Left cardiac atrium (tissue), 4 donors: ENCODE data around the gene BNIP2. TPM values are rescaled to one million over a fixed set of nuclear protein-coding genes. Genes with fewer than 3 reads are reported as not detected.
"Not testable (repeated sequence)": the region's sequence is repeated elsewhere in the genome, so short reads cannot be mapped to it uniquely, and the experiment has no call there.

ENCODE experiments used
- ATAC-seq, 2 donors: fragments of 200-7000 bp; cut with Tn5 transposase; one replicate each; pipeline ENCODE4 v1.9.1; 2020; ENCODE audit warnings: mild to moderate bottlenecking in 2 of 2, moderate library complexity in 2 of 2
- DNase-seq: peaks from one replicate; pipeline ENCODE4 v3.0.0-alpha.2; 2020
- intact Hi-C, 2 donors: fragments of 100-400 bp; cut with DNase I; formaldehyde crosslinking; loops; one replicate each; pipeline versions ENCODE4 v1.14.1 to v1.15.1; 2022 to 2023
- long read RNA-seq: library from polyadenylated mRNA; unstranded; transcript quantifications from one replicate; pipeline ENCODE4 v2.0.0, GENCODE V29; 2021
- total RNA-seq, 2 donors: library from RNA; stranded (reverse); fragmentation: NEBNext Ultra II Directional; extraction: Animal tissue kit (Norgen Biotek cat#: 25700); gene quantifications; one replicate each; pipeline ENCODE4 v1.2.1, GENCODE V29; 2021
- donor health status: DM: no; HTN: yes; CAD: no.
- donor health status: DM: no; HTN: yes; CAD: no; lungs with severe emphysema.
- donor health status: DM: yes; HTN: yes; CAD: no.
- donor health status: Dilated cardiomyopathy.

Gene BNIP2, protein sequence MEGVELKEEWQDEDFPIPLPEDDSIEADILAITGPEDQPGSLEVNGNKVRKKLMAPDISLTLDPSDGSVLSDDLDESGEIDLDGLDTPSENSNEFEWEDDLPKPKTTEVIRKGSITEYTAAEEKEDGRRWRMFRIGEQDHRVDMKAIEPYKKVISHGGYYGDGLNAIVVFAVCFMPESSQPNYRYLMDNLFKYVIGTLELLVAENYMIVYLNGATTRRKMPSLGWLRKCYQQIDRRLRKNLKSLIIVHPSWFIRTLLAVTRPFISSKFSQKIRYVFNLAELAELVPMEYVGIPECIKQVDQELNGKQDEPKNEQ
- 10 to 100 TPM; 70.1 to 86.5 TPM for total RNA-seq
- long read RNA-seq, full-length matches to known transcripts = 12 of 90 reads
- long read RNA-seq, partial matches to known transcripts = 15 of 90 reads
- long read RNA-seq, other reads (novel, unspliced or antisense) = 63 of 90 reads

DNA sequence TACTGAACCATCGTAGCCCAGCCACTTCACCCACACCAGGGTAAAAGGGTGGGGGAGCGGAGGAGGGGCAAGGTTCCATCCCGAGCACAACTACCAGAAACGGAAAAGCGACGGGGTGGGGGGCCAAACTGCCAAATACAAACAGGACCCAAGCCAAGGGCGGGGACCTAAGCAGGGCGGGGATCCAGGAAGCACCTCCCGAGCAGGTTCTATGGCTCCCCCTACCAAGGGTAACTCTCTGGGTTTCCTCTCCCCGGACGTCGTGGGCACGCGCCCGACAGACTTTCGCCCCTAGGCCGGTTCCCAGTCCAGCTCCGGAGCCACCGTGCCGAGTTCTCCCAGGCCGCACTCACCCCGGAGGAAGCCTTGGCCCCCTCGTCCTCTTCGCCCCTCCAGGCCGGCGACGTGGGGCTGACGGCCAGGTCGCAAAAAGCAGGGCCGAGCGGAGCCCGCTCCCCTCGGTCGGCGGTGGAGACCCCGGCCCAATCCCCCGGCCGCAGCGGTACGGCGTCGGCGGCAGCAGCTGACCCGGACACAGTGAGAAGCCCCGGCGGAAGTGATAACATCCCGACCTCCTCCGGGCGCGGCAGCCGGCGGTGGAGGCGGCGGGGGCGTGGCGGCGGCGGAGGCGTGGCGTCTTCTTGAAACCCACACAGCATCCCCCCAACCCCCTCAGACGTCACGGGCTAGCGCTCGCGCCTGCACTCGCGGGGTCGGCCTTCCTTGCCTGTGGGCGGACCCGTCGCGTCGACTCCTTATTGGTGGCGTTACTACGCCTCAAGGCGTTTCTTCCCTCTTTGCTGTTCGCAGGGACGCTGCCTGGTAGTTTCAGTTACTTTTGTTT is at the start of gene BNIP2:
BNIP2 (minus strand) TSS at position 539 of the 844 bp plus-strand sequence. CDS start 6,863 bp downstream, outside the sequence.
- ATAC-seq = peak; percentile 98

DNA sequence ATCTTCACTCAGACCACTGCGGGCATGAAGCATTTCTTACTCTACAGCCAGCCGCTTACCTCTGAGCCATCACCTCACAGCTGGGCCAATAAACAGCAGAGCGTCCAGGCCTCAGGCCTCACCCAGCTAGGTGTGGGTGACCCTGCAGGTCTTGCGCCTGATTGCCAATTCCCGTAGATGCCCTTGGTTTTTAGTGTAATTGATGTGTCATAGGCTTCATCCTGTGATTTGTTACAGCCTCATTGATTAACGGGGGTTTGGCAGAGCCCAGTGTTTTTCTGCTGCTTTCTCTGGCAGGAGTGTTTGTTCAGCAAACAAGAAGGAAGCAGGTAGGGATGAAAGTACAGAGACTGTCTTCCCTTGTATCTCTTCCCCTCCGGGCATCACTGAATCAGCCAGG is 49.6 kb upstream of the BNIP2 start:
- DNase-seq (no peak), ATAC-seq (no peak)
- intact Hi-C loops = no loop called here

More for the DNA sequence above, at the start of gene BNIP2:
- DNase-seq = peak; percentile 100
- intact Hi-C loops = no loop called here

DNA sequence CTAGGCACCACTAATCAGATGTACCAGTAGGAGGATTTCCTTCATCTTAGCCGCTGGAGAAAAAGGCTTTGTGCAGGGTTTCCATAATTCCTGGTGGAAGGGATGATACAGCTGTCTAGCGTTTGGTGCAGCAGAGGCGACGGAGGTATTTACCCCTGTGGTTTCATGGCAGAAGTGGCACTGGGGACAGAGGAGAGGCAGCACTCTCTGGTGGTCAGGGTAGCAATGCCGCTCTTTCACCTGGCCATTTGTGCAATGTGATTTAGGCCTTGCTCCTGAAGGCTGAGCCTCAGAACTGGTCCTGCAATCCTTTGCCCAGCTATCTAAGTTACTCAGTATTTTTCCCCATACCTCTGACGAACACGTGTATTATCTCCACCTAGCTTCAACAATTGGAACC is 47.1 kb upstream of the BNIP2 start:
- DNase-seq = no peak
- no peak for ATAC-seq
- intact Hi-C loops = no loop called here

DNA sequence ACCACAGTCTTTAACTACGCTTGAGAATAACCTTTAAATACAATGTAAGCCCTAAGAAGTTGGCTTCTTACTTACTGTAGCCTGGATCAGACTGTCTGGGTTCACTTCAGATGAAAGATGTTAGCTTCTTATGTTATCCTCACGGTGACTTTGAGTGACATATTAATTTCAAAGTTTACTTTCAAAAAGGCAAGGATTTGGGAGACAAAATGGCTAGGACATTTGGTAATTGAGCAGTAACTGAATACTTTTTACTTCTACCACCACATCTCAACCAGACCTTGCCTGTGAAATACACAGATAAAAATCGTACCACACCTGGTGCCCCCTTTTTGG is 36.0 kb upstream of the BNIP2 start:
- ATAC-seq (no peak), DNase-seq (no peak)
- intact Hi-C loops = loop anchor here (5.0 to 10.0 kb wide), 3 partner anchors 460 to 602 kb away; no protein-coding TSS in a partner anchor

DNA sequence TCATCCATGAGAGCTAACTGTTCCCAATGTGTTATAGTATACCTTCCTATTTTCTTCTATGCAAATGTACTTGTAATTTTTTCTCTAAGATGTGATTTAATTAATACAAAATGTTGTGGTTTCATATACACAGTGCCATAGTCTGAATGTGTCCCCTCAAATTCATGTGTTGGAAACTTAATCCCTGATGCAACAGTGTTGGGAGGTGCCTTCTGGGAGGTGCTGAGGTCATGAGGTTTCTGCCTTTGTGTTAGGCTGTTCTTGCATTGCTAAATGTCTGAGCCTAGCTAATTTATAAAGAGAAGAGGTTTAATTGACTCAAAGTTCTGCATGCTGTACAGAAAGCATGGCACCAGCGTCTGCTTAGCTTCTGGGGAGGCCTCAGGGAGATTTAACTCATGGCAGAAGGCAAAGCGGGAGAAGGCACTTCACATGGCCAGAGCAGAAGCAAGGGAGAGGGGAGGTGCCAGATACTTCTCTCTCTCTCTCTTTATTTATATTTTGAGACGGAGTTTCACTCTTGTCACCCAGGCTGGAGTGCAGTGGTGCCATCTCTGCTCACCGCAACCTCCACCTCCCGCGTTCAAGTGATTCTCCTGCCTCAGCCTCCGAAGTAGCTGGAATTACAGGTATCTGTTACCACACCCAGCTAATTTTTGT is 34.7 kb upstream of the BNIP2 start:
- intact Hi-C loops = loop anchor here (10.0 kb wide), 2 partner anchors 461 to 601 kb away; no protein-coding TSS in a partner anchor
- no peak for DNase-seq
- no peak for ATAC-seq

DNA sequence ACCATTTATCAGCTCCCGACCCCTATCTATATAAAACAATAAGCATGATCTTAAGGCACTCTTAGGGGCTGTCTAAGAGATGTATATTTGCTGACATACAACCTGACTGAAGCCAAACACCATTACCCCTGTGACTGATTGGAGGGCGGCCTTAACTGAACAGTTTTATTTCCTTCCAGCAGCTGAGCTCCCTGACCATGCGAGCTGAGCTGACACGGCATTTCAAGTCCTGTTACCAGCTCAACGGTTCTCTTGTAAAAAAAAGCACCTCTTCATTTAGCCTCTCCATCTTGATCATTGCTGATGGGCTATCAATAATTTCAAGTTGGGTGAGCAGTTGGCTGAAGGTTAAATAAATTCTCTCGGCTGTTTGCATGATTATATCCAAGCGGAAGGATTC is 33.4 kb upstream of the BNIP2 start:
- intact Hi-C loops = loop anchor here (10.0 kb wide), 2 partner anchors 462 to 602 kb away; no protein-coding TSS in a partner anchor
- ATAC-seq (no peak), DNase-seq (no peak)

DNA sequence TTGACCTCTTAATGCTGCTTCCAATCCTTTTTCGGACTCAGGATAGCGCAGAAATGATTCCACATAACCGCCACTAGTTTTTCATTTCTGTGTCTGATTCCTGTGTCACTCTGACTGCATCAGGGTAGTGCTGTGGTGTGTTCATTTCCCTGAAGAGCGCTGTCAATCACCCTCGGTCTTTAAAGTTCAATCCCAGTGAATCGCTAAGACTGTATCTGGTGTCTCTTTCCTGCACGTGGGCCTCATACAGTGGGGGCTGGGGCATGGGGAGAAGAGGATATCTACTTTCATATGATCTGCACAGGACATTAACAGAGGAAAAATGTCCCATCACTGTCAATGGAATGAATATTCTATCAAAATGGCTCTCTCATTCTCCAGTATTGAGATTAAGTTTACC is 32.9 kb upstream of the BNIP2 start:
- DNase-seq (no peak), ATAC-seq (no peak)
- intact Hi-C loops = loop anchor here (10.0 kb wide), 2 partner anchors 463 to 603 kb away; no protein-coding TSS in a partner anchor

DNA sequence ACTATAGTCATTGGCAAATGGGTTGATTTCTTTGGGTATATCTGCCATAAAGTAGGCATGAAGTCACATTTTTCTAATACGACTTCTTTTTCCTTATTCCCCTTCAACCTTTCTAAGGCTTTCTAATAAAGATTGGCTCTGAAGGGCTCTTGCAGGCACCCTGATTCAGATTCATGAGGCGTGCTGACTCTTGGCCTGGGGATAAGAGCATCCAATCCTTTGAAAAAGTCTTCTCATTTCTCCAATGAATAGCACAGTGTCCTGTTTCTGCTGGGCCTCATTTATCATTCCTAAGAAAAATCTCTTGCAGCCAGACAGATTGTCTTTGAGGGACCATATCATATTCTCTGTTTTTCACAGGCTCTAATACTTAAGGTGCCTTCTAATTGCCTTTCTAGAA is 32.3 kb upstream of the BNIP2 start:
- intact Hi-C loops = loop anchor here (10.0 kb wide), 2 partner anchors 463 to 603 kb away; no protein-coding TSS in a partner anchor
- no peak for ATAC-seq
- no peak for DNase-seq

DNA sequence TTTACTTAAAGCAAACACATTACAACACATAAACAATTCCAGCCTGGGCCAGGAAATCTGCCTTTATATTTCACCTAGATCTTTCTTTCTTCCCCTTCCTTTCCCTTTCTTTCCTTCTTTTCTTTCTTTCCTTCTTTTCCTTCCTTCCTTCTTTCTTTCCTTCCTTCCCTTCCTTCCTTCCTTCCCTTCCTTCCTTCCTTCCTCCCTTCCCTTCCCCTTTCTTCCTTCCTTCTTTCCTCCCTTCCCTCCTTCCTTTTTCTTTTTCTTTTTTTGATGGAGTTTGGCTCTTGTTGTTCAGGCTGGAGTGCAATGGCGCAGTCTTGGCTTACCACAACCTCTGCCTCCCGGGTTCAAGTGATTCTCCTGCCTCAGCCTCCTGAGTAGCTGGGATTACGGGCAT is 24.1 kb upstream of the BNIP2 start:
- intact Hi-C loops = no loop called here
- DNase-seq = no peak
- ATAC-seq = no peak

DNA sequence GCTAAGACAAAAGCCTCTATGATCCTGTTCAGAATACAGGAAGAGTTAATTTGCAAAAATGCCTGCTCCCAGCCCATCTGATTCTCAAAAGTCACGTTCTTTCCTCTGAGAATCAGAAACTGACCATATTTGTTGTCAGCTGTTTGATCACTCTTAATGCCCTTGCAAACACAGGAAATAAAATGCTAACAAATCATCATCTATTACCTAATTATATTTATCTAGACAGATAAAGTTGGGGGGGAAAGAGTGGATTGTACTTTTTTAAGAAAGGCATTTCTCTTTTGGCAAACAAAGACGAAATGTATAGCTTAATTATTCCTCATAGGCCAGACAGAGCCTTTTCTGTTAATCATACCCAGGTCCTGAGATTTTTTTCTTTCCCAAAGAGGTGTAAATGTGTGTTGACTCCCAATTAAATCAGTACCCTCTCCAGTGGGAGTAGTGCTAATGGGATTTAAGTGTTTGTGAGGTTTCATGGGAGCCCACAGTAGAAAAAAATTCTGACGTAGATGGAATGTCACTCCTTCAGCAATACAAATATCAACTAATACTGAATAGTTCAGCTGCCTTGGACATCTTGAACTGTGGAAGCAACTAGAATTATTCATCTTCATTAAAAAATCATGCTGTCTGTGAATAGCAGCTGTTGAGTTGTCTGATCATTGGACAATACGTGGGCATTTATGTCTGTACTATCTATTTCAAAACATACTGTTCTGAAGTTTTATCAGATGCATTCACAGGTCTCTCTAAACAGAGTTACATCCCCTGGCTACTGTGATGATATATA is 22.5 kb upstream of the BNIP2 start:
- intact Hi-C loops = no loop called here
- ATAC-seq = no peak
- DNase-seq = no peak

DNA sequence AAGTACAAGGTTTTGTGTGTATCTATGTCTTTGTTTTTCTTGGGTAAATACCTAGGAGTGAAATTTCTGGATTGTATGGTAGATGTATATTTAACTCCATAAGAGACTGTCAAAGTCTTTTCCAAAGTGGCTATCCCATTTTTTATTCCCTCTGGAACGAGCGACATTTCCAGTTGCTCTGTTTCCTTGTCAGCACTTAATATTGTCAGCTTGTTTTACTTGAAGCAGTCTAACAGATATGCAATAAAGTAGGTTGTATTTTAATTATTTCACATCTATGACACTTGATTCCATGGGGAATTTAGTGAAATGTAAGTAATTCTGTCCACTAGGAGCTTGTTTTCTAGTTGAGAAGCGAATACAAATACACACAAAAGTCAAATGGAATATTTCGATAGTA is 18.5 kb upstream of the BNIP2 start:
- no peak for DNase-seq
- ATAC-seq = no peak
- intact Hi-C loops = no loop called here

DNA sequence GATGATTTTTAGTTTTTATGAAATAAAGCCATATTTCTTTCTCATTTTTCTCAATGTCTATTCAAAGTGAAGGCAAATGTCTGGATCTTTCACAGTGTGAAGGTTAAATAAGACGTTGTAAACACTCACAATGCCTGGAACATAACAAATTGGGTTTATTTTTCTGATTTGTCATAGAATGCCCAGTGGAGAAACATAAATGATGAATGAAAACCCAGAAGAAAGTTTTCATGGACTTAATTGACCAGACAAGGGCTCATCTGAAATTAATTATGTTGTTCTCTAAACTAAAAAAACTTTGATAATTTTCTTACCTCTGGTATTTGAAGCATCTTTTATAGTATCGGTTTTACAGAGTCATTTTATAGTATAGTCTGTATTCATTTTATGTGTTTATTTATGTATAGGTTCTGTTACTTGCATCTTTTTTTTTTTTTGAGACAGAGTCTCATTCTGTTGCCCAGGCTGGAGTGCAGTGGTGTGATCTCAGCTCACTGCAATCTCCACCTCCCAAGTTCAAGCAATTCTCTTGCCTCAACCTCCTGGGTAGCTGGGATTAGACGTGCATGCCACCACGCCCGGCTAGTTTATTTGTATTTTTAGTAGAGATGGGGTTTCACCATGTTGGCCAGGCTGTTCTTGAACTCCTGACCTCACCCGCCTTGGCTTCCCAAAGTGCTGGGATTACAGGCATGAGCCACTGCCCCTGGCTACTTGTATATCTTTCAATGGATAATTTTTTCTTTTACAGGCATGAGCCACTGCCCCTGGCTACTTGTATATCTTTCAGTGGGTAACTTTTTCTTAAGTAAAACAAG is 15.1 kb upstream of the BNIP2 start:
- DNase-seq = no peak
- intact Hi-C loops = no loop called here
- no peak for ATAC-seq

DNA sequence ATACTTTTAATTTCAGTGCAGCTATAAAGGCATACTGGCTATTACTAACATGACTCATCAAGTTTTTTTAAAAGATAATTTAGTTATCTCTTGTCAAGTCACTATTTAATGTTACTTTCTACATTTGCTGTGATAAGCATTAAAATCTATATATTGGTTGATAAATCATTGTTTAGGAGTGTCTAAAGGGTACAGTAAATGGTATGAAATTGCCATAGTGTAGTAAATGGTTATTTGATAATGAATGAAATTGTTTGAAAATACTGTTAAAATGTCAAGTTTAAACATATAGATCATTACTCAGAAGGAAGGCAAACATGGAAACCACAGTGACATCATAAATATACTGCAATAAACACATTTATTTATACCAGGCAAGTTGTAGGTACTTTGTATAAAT is 13.2 kb upstream of the BNIP2 start:
- intact Hi-C loops = no loop called here
- DNase-seq = no peak
- ATAC-seq = no peak

DNA sequence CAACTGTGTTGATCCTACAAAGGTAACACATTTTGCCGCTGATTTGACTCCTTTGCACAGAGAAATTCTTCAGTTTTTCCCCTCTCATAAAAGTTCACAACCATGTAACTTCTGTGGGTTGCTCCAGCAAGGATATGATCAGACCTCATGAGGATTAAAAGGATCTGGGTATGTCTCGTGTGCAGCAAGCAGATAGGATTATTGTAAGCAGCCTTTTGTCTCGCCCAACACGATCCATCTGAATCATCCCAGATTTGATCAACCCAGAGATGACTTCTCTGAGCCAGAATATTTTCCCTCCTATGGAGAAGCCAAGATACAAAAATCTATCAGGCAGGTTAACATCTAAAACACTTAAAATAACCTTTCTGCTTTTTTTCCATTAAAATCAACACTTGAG is 12.8 kb upstream of the BNIP2 start:
- DNase-seq = no peak

DNA sequence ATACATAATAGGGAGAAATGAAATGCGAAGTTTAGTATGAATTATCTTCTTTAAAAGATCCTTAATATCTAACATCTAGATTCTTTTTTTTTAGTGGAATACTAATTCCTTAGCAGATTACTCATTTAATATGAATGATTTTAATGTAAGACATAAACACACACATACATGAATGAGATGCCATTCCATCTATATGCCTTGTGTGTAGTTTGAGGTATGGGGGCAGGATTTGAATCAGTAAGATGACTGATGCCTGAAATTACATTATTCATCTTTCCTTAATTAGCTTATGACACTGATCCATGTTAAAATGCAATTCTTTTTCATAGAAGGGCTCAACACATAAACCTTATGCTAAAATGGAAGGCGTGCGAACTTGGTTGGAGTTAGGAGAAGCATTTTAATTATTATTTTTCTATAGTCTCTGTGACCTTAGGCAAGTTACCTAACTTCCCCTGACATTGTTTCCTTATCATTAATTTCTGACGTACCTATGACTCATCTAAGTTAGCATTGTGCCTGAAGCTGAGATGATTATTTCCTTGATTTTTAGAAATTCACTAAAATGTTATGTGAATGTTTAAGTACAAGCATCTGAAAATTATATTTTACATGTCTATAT is 10.8 kb upstream of the BNIP2 start:
- DNase-seq = no peak
- intact Hi-C loops = no loop called here
- ATAC-seq = no peak

More for the DNA sequence above, 12.8 kb upstream of the BNIP2 start:
- ATAC-seq = no peak
- intact Hi-C loops = no loop called here

DNA sequence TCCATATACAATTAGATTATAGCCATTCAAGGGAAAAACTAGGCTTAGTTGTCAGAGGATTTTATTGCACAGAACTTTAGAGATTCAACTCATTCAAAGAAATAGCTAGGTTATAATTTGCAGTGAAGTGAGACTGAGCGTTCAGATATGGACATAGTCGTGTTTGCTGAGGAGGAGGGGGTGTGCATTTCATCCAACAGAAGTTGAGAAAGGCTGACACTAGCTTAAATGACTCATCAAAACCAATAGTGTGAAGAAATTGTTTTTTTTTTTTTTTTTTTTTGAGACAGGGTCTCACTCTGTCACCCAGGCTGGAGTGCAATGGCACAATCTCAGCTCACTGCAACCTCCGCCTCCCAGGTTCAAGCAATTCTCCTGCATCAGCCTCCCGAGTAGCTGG is 8.9 kb upstream of the BNIP2 start:
- ATAC-seq, intact Hi-C loops, DNase-seq: not testable (repeated sequence)

DNA sequence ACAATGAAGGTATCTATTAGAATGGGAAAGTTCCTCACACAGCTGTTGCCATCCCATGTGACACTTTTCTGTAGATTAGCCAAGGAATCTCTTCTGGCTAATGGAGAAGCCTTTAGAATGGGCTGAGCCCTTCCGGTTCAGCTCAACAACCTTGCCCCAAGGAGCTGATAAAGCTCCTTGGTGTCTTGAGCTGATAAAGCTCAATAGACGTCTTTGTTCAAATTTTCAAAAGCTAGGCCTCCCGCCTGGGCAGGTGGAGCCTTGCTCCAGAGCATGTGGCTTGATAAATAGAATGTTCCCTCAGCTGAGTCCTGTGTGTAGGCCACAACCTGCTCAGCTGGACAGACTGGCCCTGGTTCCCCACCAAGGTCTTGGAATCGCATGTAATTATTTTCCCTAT is 7.2 kb upstream of the BNIP2 start:
- intact Hi-C loops = no loop called here
- ATAC-seq = no peak

More for the DNA sequence above, 7.2 kb upstream of the BNIP2 start:
- DNase-seq = no peak
